Hepatocyte (in vitro differentiated cells): ENCODE results near the gene XCL1. TPM values are rescaled to one million over a fixed set of nuclear protein-coding genes. Genes with fewer than 3 reads are reported as not detected.
"Not testable (repeated sequence)": the region's sequence is repeated elsewhere in the genome, so short reads cannot be mapped to it uniquely, and the experiment has no call there.

Source experiments
- DNase-seq: peaks from one replicate; pipeline ENCODE4 v3.0.0-alpha.2; 2016; ENCODE audit warnings: low spot score
- H2AFZ ChIP-seq: fragments of 200-600 bp; sonication (generic); 2 replicates; pipeline ENCODE4 v1.6.0; 2016; ENCODE audit warnings: antibody characterized with exemption, mild to moderate bottlenecking
- H3K27ac ChIP-seq: fragments of 200-600 bp; sonication (generic); 2 replicates; pipeline ENCODE4 v1.5.1; 2016; ENCODE audit warnings: mild to moderate bottlenecking
- H3K27me3 ChIP-seq: fragments of 200-600 bp; sonication (generic); 2 replicates; pipeline ENCODE4 v1.6.1; 2016
- H3K36me3 ChIP-seq: fragments of 200-600 bp; sonication (generic); replicated peaks from 2 replicates; pipeline ENCODE4 v1.5.1; 2016; ENCODE audit warnings: low read depth; ENCODE audit not compliant: insufficient read depth
- H3K4me1 ChIP-seq: fragments of 200-600 bp; sonication (generic); 2 replicates; pipeline ENCODE4 v1.5.1; 2016; ENCODE audit warnings: mild to moderate bottlenecking, moderate library complexity; ENCODE audit not compliant: insufficient read depth
- H3K4me2 ChIP-seq: fragments of 200-600 bp; sonication (generic); 2 replicates; pipeline ENCODE4 v1.6.0; 2016
- H3K4me3 ChIP-seq: fragments of 200-600 bp; sonication (generic); 2 replicates; pipeline ENCODE4 v1.5.1; 2016; ENCODE audit warnings: mild to moderate bottlenecking
- H3K79me2 ChIP-seq: fragments of 200-600 bp; sonication (generic); 2 replicates; pipeline ENCODE4 v1.6.0; 2017; ENCODE audit warnings: mild to moderate bottlenecking
- H3K9me2 ChIP-seq: fragments of 200-600 bp; sonication (generic); replicated peaks from 2 replicates; pipeline ENCODE4 v1.6.0; 2017; ENCODE audit warnings: mild to moderate bottlenecking; ENCODE audit not compliant: insufficient read depth
- H3K9me3 ChIP-seq: fragments of 200-600 bp; sonication (generic); 2 replicates; pipeline ENCODE4 v1.5.1; 2016; ENCODE audit warnings: low read depth, mild to moderate bottlenecking
- H4K20me1 ChIP-seq: fragments of 200-600 bp; sonication (generic); 2 replicates; pipeline ENCODE4 v1.6.0; 2016; ENCODE audit warnings: mild to moderate bottlenecking; ENCODE audit not compliant: insufficient read depth, poor library complexity, severe bottlenecking
- EZH2 ChIP-seq: fragments of 200-600 bp; sonication (generic); IDR thresholded peaks from 2 replicates; pipeline ENCODE4 v1.6.1; 2016; ENCODE audit warnings: antibody characterized with exemption, mild to moderate bottlenecking, borderline replicate concordance
- EZH2phosphoT487 ChIP-seq: fragments of 200-600 bp; sonication (generic); IDR thresholded peaks from one replicate; pipeline ENCODE4 v1.6.1; 2018; ENCODE audit warnings: antibody characterized with exemption, mild to moderate bottlenecking, low read depth, moderate library complexity; ENCODE audit not compliant: unreplicated experiment, severe bottlenecking
- WGBS: methylation state at CpG from one replicate; pipeline ENCODE4 v1.1.6; 2016; ENCODE audit warnings: low lambda C conversion rate; ENCODE audit errors: missing lambda C conversion rate; 5-methylcytosine and 5-hydroxymethylcytosine counted together
- polyA plus RNA-seq: library from polyadenylated mRNA; unstranded; fragments of >200 nt; fragmentation: Nextera tagmentation; extraction: Ambion mirVana; gene quantifications from 2 replicates; pipeline ENCODE4 v1.2.1, GENCODE V29; 2016
- total RNA-seq: library from RNA; depleted of rRNA; stranded (reverse); fragments of >200 nt; gene quantifications from 2 replicates; pipeline ENCODE4 v1.2.3, GENCODE V29; 2014
- TF ChIP-seq, protein P1 (sequence below): fragments of 200-600 bp; sonication (generic); IDR thresholded peaks from 2 replicates; pipeline ENCODE4 v1.5.1; 2016; ENCODE audit warnings: antibody characterized with exemption, mild to moderate bottlenecking; ENCODE audit not compliant: poor library complexity

XCL1 gene
- total and polyA plus RNA-seq, 2 experiments from 2014 or later: 0.23 to 0.24 TPM

DNA sequence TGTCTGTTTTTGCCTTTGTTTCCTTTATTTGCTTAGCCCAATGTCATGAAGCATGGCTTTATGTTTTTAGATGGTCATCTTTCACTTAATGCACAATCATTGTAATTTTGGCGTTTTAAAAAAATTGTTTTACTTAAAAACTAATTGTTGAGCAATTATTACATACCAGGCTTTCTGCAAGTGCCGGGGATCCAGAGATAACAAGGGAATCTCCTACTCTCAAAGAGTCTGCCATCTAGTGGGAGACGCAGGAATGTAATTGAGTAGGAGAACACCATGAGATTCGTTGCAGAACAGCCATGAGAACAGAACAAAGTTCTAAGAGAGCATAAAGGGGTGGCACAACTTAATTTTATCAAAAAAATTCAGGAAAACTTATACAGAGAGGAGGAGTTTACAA, 2.2 kb upstream of the XCL1 start:
- H2AFZ ChIP-seq, H3K27me3 ChIP-seq, H3K4me3 ChIP-seq, H3K36me3 ChIP-seq, H3K4me2 ChIP-seq, H3K4me1 ChIP-seq, DNase-seq, H3K79me2 ChIP-seq, H3K27ac ChIP-seq, H3K9me2 ChIP-seq, H3K9me3 ChIP-seq, H4K20me1 ChIP-seq: not testable (repeated sequence)
- 5% methylated on average over 4 of the region's 4 CpGs for WGBS
- TF ChIP-seq, protein P1, sequence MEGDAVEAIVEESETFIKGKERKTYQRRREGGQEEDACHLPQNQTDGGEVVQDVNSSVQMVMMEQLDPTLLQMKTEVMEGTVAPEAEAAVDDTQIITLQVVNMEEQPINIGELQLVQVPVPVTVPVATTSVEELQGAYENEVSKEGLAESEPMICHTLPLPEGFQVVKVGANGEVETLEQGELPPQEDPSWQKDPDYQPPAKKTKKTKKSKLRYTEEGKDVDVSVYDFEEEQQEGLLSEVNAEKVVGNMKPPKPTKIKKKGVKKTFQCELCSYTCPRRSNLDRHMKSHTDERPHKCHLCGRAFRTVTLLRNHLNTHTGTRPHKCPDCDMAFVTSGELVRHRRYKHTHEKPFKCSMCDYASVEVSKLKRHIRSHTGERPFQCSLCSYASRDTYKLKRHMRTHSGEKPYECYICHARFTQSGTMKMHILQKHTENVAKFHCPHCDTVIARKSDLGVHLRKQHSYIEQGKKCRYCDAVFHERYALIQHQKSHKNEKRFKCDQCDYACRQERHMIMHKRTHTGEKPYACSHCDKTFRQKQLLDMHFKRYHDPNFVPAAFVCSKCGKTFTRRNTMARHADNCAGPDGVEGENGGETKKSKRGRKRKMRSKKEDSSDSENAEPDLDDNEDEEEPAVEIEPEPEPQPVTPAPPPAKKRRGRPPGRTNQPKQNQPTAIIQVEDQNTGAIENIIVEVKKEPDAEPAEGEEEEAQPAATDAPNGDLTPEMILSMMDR: peak; percentile 39

DNA sequence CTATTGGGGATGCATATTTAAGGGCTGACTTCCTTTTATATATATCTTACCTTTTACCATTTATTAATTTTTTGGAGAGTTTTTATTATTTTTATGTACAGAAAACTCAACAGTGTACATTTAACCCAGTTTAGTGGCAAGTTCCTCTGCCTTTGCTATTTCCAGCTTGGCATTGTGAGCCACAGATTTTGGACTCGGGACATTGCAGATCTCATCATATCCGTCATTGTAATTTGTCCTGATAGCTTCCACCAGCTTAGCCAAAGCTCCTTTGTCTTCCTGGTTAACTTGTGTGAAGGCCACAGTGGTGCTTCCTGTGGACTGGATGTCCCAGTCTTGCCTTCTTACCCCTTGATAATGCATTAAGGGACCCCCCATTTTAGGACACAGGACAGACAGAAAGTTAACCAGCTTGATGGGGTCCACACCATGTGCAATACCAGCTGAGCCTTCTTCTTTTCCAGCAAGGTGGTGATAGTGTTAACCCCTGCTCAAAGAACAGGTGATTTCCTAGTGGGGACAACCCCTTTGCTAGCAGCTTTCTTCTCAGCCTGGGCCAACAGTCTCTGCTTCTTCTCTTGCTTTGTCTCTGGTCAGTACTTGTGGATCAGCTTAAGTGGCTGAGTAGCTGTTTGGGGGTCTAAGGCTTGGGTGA, 2.3 kb downstream of the XCL1 start:
- not testable (repeated sequence) for DNase-seq, H3K27me3 ChIP-seq, H2AFZ ChIP-seq, H3K79me2 ChIP-seq, H3K4me1 ChIP-seq, H4K20me1 ChIP-seq, H3K36me3 ChIP-seq, H3K4me2 ChIP-seq, H3K27ac ChIP-seq, H3K4me3 ChIP-seq, H3K9me2 ChIP-seq, H3K9me3 ChIP-seq
- WGBS: 91% methylated on average over 2 of the region's 2 CpGs

DNA sequence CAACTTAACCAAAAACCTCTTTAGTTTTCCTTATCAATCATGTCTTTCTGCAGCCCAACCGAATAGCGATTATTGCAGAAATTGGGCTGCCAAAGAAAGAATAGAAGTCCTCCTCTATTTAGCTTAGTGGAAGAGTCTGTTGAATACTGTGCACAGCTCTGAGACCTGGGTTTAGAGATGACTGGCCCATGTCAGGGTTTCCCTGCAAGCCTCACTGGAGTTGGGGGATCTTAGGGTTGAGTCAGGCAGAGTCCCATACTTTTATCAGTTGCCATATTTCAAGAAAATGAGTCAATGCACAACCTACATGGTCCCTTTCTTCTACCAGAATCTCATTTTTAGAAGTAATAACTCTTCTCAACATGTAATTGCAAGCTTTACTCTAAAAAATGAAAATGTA, 3.9 kb downstream of the XCL1 start:
- not testable (repeated sequence) for H4K20me1 ChIP-seq, H3K4me3 ChIP-seq, H3K9me2 ChIP-seq, H3K4me2 ChIP-seq, H3K4me1 ChIP-seq, H3K9me3 ChIP-seq, H3K36me3 ChIP-seq, DNase-seq, H3K79me2 ChIP-seq, H3K27me3 ChIP-seq, H2AFZ ChIP-seq, H3K27ac ChIP-seq
- 100% methylated on average over 2 of the region's 2 CpGs for WGBS

DNA sequence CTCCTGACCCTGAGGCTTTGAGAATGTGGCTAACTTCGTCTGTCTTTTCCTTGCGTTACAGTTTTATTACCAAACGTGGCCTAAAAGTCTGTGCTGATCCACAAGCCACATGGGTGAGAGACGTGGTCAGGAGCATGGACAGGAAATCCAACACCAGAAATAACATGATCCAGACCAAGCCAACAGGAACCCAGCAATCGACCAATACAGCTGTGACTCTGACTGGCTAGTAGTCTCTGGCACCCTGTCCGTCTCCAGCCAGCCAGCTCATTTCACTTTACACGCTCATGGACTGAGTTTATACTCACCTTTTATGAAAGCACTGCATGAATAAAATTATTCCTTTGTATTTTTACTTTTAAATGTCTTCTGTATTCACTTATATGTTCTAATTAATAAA, 4.6 kb downstream of the XCL1 start:
- H4K20me1 ChIP-seq, H3K27ac ChIP-seq, H3K9me3 ChIP-seq, H3K4me1 ChIP-seq, DNase-seq, H3K4me2 ChIP-seq, H3K9me2 ChIP-seq, H3K36me3 ChIP-seq, H3K4me3 ChIP-seq, H2AFZ ChIP-seq, H3K27me3 ChIP-seq, H3K79me2 ChIP-seq: not testable (repeated sequence)
- WGBS: 73% methylated on average over 7 of the region's 7 CpGs

DNA sequence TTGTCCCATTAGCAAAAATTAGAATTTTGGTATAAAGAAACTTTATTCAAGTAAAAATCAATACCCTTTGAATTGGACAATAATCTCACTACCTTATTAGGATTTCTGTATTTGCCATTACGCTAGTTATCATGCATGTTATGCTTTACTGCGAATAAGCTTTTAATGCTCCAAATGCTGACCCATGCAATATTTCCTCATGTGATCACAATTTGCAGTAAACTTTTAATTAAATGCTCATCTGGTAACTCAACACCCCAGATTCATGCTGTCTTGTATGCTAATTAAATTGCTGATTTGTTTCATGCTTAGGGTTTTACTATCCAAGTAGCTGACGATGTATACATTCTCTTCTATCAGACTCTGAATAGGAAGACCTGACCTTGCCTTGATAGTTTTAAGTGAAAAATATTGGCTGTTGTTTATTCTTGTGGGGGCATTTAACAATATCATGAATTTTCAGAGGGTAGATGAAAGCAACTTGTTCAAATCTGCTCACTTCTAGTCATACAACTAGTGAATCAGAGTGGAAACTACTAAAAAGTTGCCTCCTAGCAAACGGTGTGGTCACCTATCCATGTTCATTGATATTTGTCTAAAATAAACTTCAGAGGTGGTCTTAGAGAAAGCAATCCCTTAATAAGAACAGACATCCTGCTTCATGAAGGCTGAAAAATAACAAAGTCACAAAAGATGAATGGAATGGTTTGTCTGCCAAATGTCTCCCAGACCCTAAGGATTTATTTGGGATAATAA, 5.6 kb downstream of the XCL1 start:
- WGBS: 77% methylated on average over 4 of the region's 4 CpGs
- H3K27me3 ChIP-seq: no peaks in the 10 kb centered on the region
- no peaks in the 10 kb centered on the region for H3K36me3 ChIP-seq
- no peaks in the 10 kb centered on the region for H3K9me2 ChIP-seq
- H3K4me3 ChIP-seq: no peak overlapping the region
- no peaks in the 10 kb centered on the region for H3K9me3 ChIP-seq
- H3K79me2 ChIP-seq: no peaks in the 10 kb centered on the region
- H4K20me1 ChIP-seq: no peaks in the 10 kb centered on the region
- TF ChIP-seq EZH2phosphoT487 (no peak), EZH2 (no peak)
- TF ChIP-seq, protein P1: no peak
- no peak overlapping the region for H3K27ac ChIP-seq
- DNase-seq: no peak
- H3K4me1 ChIP-seq: no peaks in the 10 kb centered on the region
- H3K4me2 ChIP-seq: no peak overlapping the region
- no peak overlapping the region for H2AFZ ChIP-seq
